Measurements from ENCODE around the gene ZDHHC11.
"Not testable (repeated sequence)": the region's sequence is repeated elsewhere in the genome, so short reads cannot be mapped to it uniquely, and the experiment has no call there.

GRCh38 chr5:750226-750625 is 100.6 kb downstream of the ZDHHC11 start:
- not testable (repeated sequence) for TF ChIP-seq CTCF, POLR2A (IDR thresholded peaks at IDR 0.05)
